H1 (cell line): ENCODE data around the gene UNC93A. TPM values are rescaled to one million over a fixed set of nuclear protein-coding genes. Genes with fewer than 3 reads are reported as not detected.

Source experiments
- CTCF ChIA-PET: fragments of 300-600 bp; sonication (Branson Sonifier 250); formaldehyde crosslinking; loops from one replicate; lab custom pipeline; 2021; ENCODE audit not compliant: partially characterized antibody; lab: Charles Lee
- POLR2A ChIA-PET: fragments of 300-600 bp; sonication (Branson Sonifier 250); formaldehyde crosslinking; loops from one replicate; lab custom pipeline; 2021; ENCODE audit warnings: inconsistent platforms; ENCODE audit not compliant: partially characterized antibody; lab: Charles Lee
- DNase-seq, 2 experiments: peaks; one replicate each; pipeline versions ENCODE4 v3.0.0 to v3.0.0-alpha.2; 2010 to 2022; ENCODE audit warnings: low spot score in 2 of 2, low read depth in 1 of 2, mixed read lengths in 1 of 2
- FAIRE-seq: peaks from 2 replicates; lab custom pipeline; 2011; peaks lifted over from hg19 to GRCh38; lab: Jason Lieb, UNC
- H2AFZ ChIP-seq: 2 replicates; pipeline ENCODE4 v1.8.1; 2012; ENCODE audit warnings: low read length, inconsistent platforms
- H2AK5ac ChIP-seq: 2 replicates; pipeline ENCODE4 v1.6.1; 2013; ENCODE audit warnings: low read depth, low read length
- H2BK120ac ChIP-seq: replicated peaks from 2 replicates; pipeline ENCODE3; 2013; ENCODE audit warnings: low read depth, low read length, inconsistent platforms
- H2BK12ac ChIP-seq: 2 replicates; pipeline ENCODE4 v1.6.1; 2013; ENCODE audit warnings: low read depth, low read length
- H2BK15ac ChIP-seq: 2 replicates; pipeline ENCODE4 v1.6.1; 2013; ENCODE audit warnings: low read length
- H2BK20ac ChIP-seq: 2 replicates; pipeline ENCODE4 v1.6.1; 2013; ENCODE audit warnings: low read length
- H2BK5ac ChIP-seq: 2 replicates; pipeline ENCODE4 v1.6.1; 2013; ENCODE audit warnings: low read depth, low read length
- H3K14ac ChIP-seq: 2 replicates; pipeline ENCODE4 v1.6.1; 2013; ENCODE audit warnings: inconsistent platforms; ENCODE audit not compliant: insufficient read length
- H3K18ac ChIP-seq: 2 replicates; pipeline ENCODE4 v1.6.1; 2013; ENCODE audit warnings: low read length; ENCODE audit errors: extremely low read depth
- H3K23ac ChIP-seq: 2 replicates; pipeline ENCODE4 v1.6.1; 2013; ENCODE audit warnings: inconsistent platforms; ENCODE audit not compliant: insufficient read length
- H3K23me2 ChIP-seq: 2 replicates; pipeline ENCODE4 v1.6.1; 2013; ENCODE audit warnings: low read depth, low read length
- H3K27ac ChIP-seq: 2 replicates; pipeline ENCODE4 v1.6.1; 2011; ENCODE audit warnings: low read depth, low read length, inconsistent platforms
- H3K27me3 ChIP-seq, 4 experiments: replicated peaks in 1 of 4; 1 replicate in 1 of 4; 2 replicates in 3 of 4; pipeline versions ENCODE4 v1.6.1 to v1.8.1; 2011 to 2013; ENCODE audit warnings: low read length in 3 of 4, mild to moderate bottlenecking in 3 of 4, inconsistent platforms in 2 of 4, mixed read lengths in 2 of 4, moderate library complexity in 1 of 4; ENCODE audit not compliant: control insufficient read depth in 3 of 4, insufficient read depth in 3 of 4; ENCODE audit errors: extremely low read depth in 1 of 4
- H3K36me3 ChIP-seq, 4 experiments: 2 replicates each; pipeline versions ENCODE4 v1.6.1 to v1.8.1; 2011 to 2013; ENCODE audit warnings: mild to moderate bottlenecking in 4 of 4, low read length in 3 of 4, moderate library complexity in 2 of 4, control low read depth in 1 of 4, inconsistent platforms in 1 of 4; ENCODE audit not compliant: insufficient read depth in 4 of 4, control insufficient read depth in 2 of 4
- H3K4ac ChIP-seq: replicated peaks from 2 replicates; pipeline ENCODE3; 2013; ENCODE audit warnings: low read length, low read depth, mixed read lengths, inconsistent platforms; ENCODE audit not compliant: insufficient read length
- H3K4me1 ChIP-seq, 4 experiments: replicated peaks in 1 of 4; 1 replicate in 1 of 4; 2 replicates in 3 of 4; pipeline versions ENCODE4 v1.6.1 to v1.8.1; 2011 to 2013; ENCODE audit warnings: low read length in 3 of 4, inconsistent platforms in 2 of 4, mixed read lengths in 1 of 4; ENCODE audit not compliant: insufficient read depth in 4 of 4, control insufficient read depth in 3 of 4
- H3K4me2 ChIP-seq, 2 experiments: 2 replicates each; pipeline versions ENCODE4 v1.6.1 to v1.8.1; 2011 to 2013; ENCODE audit warnings: low read depth in 2 of 2, low read length in 2 of 2, control low read depth in 1 of 2, inconsistent platforms in 1 of 2, mild to moderate bottlenecking in 1 of 2; ENCODE audit not compliant: insufficient read depth in 1 of 2
- H3K4me3 ChIP-seq, 4 experiments: fragments of 200-600, 300-600 bp in 1 of 4; sonication (generic), shearing (Covaris generic), sonication (Bioruptor Twin) in 1 of 4; 2 replicates each; pipeline versions ENCODE4 v1.5.1 to v1.8.1; 2011 to 2016; ENCODE audit warnings: low read length in 4 of 4, low read depth in 3 of 4, control low read depth in 2 of 4, inconsistent platforms in 2 of 4, mild to moderate bottlenecking in 2 of 4, mixed read lengths in 1 of 4, moderate library complexity in 1 of 4; ENCODE audit not compliant: insufficient read depth in 2 of 4; ENCODE audit errors: extremely low read depth in 1 of 4
- H3K56ac ChIP-seq: replicated peaks from 2 replicates; pipeline ENCODE3; 2013; ENCODE audit warnings: low read depth, mild to moderate bottlenecking, mixed read lengths, low read length, inconsistent platforms; ENCODE audit not compliant: insufficient read length
- H3K79me1 ChIP-seq: 2 replicates; pipeline ENCODE4 v1.6.1; 2013; ENCODE audit warnings: low read depth, low read length, control low read depth
- H3K79me2 ChIP-seq, 2 experiments: 2 replicates each; pipeline versions ENCODE4 v1.6.1 to v1.8.1; 2012 to 2013; ENCODE audit warnings: low read length in 2 of 2, mild to moderate bottlenecking in 2 of 2, inconsistent platforms in 1 of 2; ENCODE audit not compliant: insufficient read depth in 2 of 2, control insufficient read depth in 1 of 2
- H3K9ac ChIP-seq, 4 experiments: replicated peaks in 1 of 4; 1 replicate in 1 of 4; 2 replicates in 3 of 4; pipeline versions ENCODE4 v1.6.1 to v1.8.1; 2011 to 2013; ENCODE audit warnings: low read depth in 3 of 4, low read length in 3 of 4, control low read depth in 2 of 4, mild to moderate bottlenecking in 2 of 4, moderate library complexity in 2 of 4, inconsistent platforms in 1 of 4; ENCODE audit errors: extremely low read depth in 1 of 4
- H3K9me3 ChIP-seq, 2 experiments: 2 replicates each; pipeline versions ENCODE4 v1.6.1 to v1.8.1; 2012 to 2013; ENCODE audit warnings: mild to moderate bottlenecking in 2 of 2, moderate library complexity in 2 of 2, control low read depth in 1 of 2, inconsistent platforms in 1 of 2, low read depth in 1 of 2, low read length in 1 of 2, mixed read lengths in 1 of 2; ENCODE audit not compliant: insufficient read depth in 2 of 2
- H4K20me1 ChIP-seq, 2 experiments: replicated peaks in 1 of 2; 2 replicates each; pipeline versions ENCODE3 to v1.8.1; 2011 to 2013; ENCODE audit warnings: inconsistent platforms in 2 of 2, low read length in 2 of 2, mild to moderate bottlenecking in 1 of 2; ENCODE audit not compliant: insufficient read depth in 2 of 2, control insufficient read depth in 1 of 2
- H4K5ac ChIP-seq: 2 replicates; pipeline ENCODE4 v1.6.1; 2013; ENCODE audit warnings: low read length, low read depth, mixed read lengths, inconsistent platforms; ENCODE audit not compliant: insufficient read length
- H4K8ac ChIP-seq: 2 replicates; pipeline ENCODE4 v1.8.0; 2013; ENCODE audit warnings: mild to moderate bottlenecking, moderate library complexity, low read length, inconsistent platforms; ENCODE audit not compliant: insufficient read depth; ENCODE audit errors: extremely low read depth
- H4K91ac ChIP-seq: replicated peaks from 2 replicates; pipeline ENCODE3; 2013; ENCODE audit warnings: low read length, mixed read lengths, inconsistent platforms; ENCODE audit not compliant: insufficient read length
- EGR1 ChIP-seq: IDR thresholded peaks from 2 replicates; pipeline ENCODE4 v1.6.1; 2011; ENCODE audit warnings: low read depth, low read length, borderline replicate concordance
- HDAC2 ChIP-seq, 2 experiments: fragments of 300-600 bp in 1 of 2; sonication (generic) in 1 of 2; IDR thresholded peaks; 2 replicates each; pipeline ENCODE4 v1.6.1; 2011 to 2012; ENCODE audit warnings: low read depth in 2 of 2, low read length in 2 of 2, mild to moderate bottlenecking in 2 of 2, moderate library complexity in 2 of 2, borderline replicate concordance in 1 of 2, inconsistent platforms in 1 of 2
- SP1 ChIP-seq: IDR thresholded peaks from 2 replicates; pipeline ENCODE4 v1.6.1; 2011; ENCODE audit warnings: low read depth, low read length
- WGBS, 2 experiments: shearing (Covaris generic) in 1 of 2; methylation state at CpG; one replicate each; pipeline versions ENCODE4 v1.1.6 to v1.1.7; 2013 to 2015; ENCODE audit warnings: low lambda C conversion rate in 2 of 2, mixed read lengths in 2 of 2, inconsistent platforms in 1 of 2, low coverage in 1 of 2, missing lambda C conversion rate in 1 of 2; ENCODE audit not compliant: insufficient replicate concordance in 2 of 2, insufficient coverage in 1 of 2, insufficient read length in 1 of 2; ENCODE audit errors: extremely low coverage in 1 of 2, missing lambda C conversion rate in 1 of 2; 5-methylcytosine and 5-hydroxymethylcytosine counted together
- polyA plus RNA-seq, 7 experiments: library from polyadenylated mRNA; depleted of rRNA in 3 of 7; stranded (reverse) in 5 of 7; unstranded in 2 of 7; fragments of >200 nt in 5 of 7; fragments of 200-250 nt in 2 of 7; gene quantifications; 1 replicate in 5 of 7; 2 replicates in 1 of 7; 4 replicates in 1 of 7; pipeline versions ENCODE4 v1.2.1 to v1.2.3, GENCODE V29; 2011 to 2013; ENCODE audit warnings: missing spikeins in 2 of 7, mixed read lengths in 2 of 7
- total RNA-seq: library from RNA; stranded (reverse); fragmentation: NEBNext Ultra II Directional; extraction: Animal tissue kit (Norgen Biotek cat#: 25700); gene quantifications from 2 replicates; pipeline ENCODE4 v1.2.1, GENCODE V29; 2021
- TF ChIP-seq, protein P1 (sequence below): IDR thresholded peaks from 2 replicates; pipeline ENCODE4 v1.6.1; 2012; ENCODE audit warnings: inconsistent platforms

Gene UNC93A
- total and polyA plus RNA-seq, 2 of the 8 experiments (the other 6 are each of a cell fraction or from before 2014, with no cell fraction given): 0.39 TPM; not detected in 1

DNA sequence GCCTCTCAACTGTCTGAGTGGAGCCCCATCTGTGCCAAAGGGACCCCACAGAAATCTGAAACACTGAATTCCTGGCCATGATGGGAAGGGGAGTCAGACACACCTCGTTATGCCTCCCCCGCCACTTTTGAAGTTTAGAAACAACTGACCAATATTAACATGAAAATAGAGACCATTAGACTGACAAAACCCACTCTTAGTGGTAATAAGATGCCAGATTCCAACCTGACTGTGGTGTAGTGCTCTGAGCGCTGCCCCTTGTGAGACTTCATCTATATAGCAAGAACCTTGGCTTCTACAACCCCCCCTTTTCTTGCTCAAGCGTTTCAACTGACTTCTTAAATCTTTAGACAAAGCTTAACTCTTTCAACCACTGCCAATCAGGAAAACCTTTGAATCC, 46.1 kb upstream of the UNC93A start:
- Histone ChIP-seq H3K9ac (no peak overlapping the region), H3K79me1 (peaks cover 3% of the 10 kb centered on the region; the same call in 1 of the 2 replicates)
- TF ChIP-seq HDAC2 (IDR thresholded peaks at IDR 0.05; ENCODE audit: borderline replicate concordance in 1 of 2, low read depth in 2 of 2, low read length in 2 of 2) (peak in 1 of 2 experiments; percentile 85; a peak in 1 of 4 replicates), EGR1 (no peak), SP1 (peak; percentile 79)
- TF ChIP-seq, protein P1, sequence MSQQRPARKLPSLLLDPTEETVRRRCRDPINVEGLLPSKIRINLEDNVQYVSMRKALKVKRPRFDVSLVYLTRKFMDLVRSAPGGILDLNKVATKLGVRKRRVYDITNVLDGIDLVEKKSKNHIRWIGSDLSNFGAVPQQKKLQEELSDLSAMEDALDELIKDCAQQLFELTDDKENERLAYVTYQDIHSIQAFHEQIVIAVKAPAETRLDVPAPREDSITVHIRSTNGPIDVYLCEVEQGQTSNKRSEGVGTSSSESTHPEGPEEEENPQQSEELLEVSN: peak; percentile 16; the same call in 1 of the 2 replicates

More for the DNA sequence above, 46.1 kb upstream of the UNC93A start:
- DNase-seq: no peak
- Histone ChIP-seq H3K56ac (peak overlapping the region; percentile 16), H2BK5ac (peak overlapping the region; percentile 100; the same call in 1 of the 2 replicates), H3K4me3 (peak overlapping the region in 1 of 4 experiments; percentile 21; a peak in 2 of 8 replicates), H3K14ac (no peak overlapping the region), H2AK5ac (peak overlapping the region; percentile 79; the same call in 1 of the 2 replicates), H3K9me3 (no peaks in the 10 kb centered on the region; a peak in 1 of 4 replicates), H3K18ac (peak overlapping the region; percentile 86), H3K23me2 (peaks cover 4% of the 10 kb centered on the region), H2BK20ac (peak overlapping the region; percentile 99), H3K4ac (peak overlapping the region; percentile 73), H4K8ac (no peak overlapping the region), H3K79me2 (peaks cover 0 to 3% of the 10 kb centered on the region in 2 experiments; a peak in 1 of 4 replicates), H2AFZ (no peak overlapping the region), H3K23ac (no peak overlapping the region), H3K27me3 (no peaks in the 10 kb centered on the region), H3K27ac (peak overlapping the region; percentile 6; the same call in 1 of the 2 replicates), H4K20me1 (no peaks in the 10 kb centered on the region), H2BK12ac (peak overlapping the region; percentile 97), H3K4me2 (peak overlapping the region; percentile 51 to 74), H4K5ac (peak overlapping the region; percentile 89), H4K91ac (peak overlapping the region; percentile 76), H2BK120ac (peak overlapping the region; percentile 73), H3K36me3 (peaks cover 0 to 7% (median 3%) of the 10 kb centered on the region in 4 experiments; a peak in 4 of 8 replicates), H2BK15ac (0 out of 2 replicates have a peak overlapping the region, but pooled peaks have one; percentile 29), H3K4me1 (peaks cover 13 to 46% (median 33%) of the 10 kb centered on the region in 4 experiments)
- ChIA-PET CTCF (interaction anchor here (1.0 to 2.9 kb wide), 8 partner anchors 11 to 106 kb away, joined by 3 to 13 read pairs (median 5); no protein-coding TSS in a partner anchor), POLR2A (interaction anchor here (1.0 to 2.2 kb wide), 7 partner anchors 9 to 119 kb away, joined by 3 to 7 read pairs (median 3); no protein-coding TSS in a partner anchor)
- 7% methylated on average over 4 of the region's 4 CpGs; no CpG with 5 or more reads in 1 of the 2 experiments for WGBS, 2 experiments
- peak; percentile 77 for FAIRE-seq
